Stimulated activated CD4-positive, alpha-beta T cell treated with anti-CD3 and anti-CD28 coated beads, Interleukin-1b, Interleukin-23, amount 100 ng/mL, for 4 hours (primary cell): ENCODE results near the gene CD1D.
A peak's percentile ranks its signal among the peaks of the same experiment; 100 is the strongest.
"Not testable (repeated sequence)": the region's sequence is repeated elsewhere in the genome, so short reads cannot be mapped to it uniquely, and the experiment has no call there.

Source experiments
- DNase-seq, 2 donors: peaks; one replicate each; pipeline ENCODE4 v3.0.0-alpha.2; 2020; ENCODE audit warnings: low read depth in 2 of 2

Gene CD1D

GRCh38 chr1:158180741-158181576 is at the start of gene CD1D:
CD1D (plus strand) TSS chr1:158180895; CDS start chr1:158181102, 207 bp downstream.
- DNase-seq: no peak

- DNase-seq: no peak
Observed at GRCh38 chr1:158131217-158131616, 49.5 kb upstream of the CD1D start.

- DNase-seq: no peak
Observed at GRCh38 chr1:158140764-158141192, 39.9 kb upstream of the CD1D start.

DNA sequence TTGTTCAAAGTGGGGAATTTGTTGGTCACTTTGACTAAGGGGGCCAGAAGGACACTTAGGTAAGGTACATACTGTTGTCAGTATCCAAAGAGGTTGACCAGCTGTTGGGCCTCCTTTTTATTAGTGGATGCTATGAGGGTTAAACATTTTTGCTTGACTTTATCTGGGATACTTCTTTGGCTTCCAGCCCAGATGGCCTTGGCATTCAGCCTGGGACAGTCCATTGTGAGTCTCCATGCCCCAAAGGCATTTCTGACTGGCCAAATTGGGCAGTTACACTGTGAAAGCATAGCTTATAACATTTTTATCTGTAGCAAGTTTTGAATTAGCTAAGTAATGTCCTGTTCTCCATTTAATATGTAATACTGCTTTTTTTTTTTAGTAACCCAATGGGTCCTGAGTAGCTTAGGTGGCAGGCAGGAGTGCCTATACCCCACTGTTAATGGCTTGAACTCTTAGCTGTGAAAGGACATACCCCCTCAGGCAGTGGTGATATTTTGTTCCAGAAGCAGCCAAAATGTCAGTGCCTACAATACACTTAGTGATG is 35.4 kb upstream of the CD1D start:
- no peak for DNase-seq

- DNase-seq: no peak
Observed at GRCh38 chr1:158146165-158146564, 34.5 kb upstream of the CD1D start.

DNA sequence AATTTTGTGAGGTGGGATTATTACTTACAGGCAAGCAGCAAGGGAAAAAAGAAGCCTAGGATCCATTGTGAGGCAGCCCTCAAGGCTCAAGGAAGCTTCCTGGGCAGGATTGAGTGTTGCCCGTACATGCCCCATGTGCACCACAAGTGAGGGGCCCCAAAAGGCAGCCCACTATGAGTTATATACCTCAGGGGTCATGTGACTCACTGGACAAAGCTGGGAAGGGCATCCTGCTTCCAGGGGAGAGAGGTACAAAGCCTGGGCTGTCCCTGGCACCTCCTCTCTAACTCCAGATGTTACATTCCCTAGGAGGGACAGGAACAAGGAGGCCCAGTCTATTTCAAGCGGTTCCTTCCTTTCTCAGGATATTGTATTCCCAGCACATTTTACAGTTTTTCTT is 34.0 kb upstream of the CD1D start:
- DNase-seq: no peak

GRCh38 chr1:158147401-158147800 is 33.3 kb upstream of the CD1D start:
- no peak for DNase-seq

DNA sequence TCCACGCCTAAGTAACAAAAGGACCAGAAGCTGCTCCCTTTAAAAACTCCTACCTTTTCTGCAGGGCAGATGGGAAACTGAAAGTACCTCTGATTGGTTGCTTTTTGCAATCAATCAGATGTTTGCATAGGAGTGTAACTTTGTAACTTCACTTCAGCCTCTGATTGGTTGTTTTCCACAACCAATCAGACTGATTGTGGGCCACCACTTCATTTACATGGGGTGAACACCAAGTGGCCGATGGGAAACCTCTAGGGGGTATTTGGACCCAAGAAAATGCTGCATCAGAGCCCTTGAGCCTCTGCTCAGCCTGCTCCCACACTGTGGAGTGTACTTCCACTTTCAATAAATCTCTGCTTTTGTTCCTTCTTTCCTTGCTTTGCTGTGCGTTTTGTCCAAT is 32.8 kb upstream of the CD1D start:
- DNase-seq: no peak

GRCh38 chr1:158148468-158148867 is 32.2 kb upstream of the CD1D start:
- no peak for DNase-seq

DNA sequence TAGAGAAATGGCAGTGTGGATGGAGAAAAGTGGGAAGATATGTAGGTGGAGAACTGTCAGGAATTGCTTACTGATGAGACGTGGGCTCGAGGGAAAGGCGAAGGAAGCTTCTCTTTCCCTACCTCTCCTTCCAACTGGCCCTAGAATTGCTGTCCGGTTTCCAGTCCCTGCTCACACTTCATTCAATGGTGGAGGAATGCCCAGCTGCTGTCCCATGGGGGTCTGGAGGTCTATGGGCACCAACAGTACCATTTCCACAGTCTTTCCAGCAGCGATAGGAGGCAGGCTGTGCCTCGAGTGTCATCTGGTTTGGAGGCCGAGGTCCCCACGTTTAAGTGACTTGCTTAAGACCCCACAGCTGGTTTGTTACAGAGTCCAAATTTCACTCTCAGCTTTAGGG is 31.5 kb upstream of the CD1D start:
- DNase-seq: no peak

DNA sequence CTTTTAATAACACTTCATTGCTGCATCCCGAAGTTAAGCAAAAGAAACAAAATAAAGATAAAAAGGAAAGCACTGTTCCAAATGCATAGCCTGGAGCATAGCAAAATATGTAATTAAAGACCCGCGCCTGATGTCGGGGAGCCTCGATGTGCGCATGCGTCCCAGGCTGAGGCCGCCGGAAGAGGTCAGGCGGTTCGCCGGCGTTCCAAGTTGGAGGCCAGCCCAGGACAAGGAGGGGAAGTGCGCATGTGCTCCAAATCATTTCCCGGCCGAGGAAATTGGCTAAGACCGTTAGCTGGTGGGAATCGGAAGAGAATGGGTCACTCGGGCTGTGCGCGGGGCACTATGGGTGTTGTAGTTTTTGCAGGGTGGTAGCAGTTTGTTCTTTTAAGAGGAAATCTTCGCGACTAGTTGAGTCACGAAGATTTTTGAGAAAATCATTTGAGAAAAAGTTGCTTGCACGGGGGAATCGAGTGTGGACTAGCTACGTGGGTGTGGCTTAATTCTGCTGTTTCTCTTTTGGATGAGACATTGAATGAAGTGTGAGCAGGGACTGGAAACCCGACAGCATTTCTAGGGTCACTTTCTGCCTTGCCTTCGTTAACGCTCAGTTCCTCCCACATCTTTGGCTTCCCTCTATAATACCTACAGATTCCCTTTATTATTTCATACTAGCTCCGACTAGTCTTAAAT is 31.0 kb upstream of the CD1D start:
- DNase-seq: peak; percentile 54 to 69

DNA sequence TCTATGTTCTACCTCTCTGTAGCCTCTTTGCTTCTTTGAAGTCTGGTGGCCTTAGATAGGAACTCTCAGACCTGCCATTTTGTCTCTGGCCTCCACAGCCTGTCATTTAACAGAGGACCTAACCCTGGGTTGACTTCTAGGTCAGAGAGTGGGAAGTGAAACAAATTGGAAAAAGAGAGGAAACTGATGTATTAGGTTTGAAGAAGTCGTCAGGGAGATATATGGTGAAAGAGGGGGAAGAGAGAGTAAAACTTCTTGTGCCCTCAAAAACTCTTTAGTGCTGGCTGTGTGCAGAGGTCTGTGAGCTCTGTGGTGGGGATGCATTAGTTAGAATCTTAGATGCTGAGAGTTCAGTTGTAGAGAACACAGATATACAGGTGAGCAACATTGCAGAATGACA is 30.2 kb upstream of the CD1D start:
- no peak for DNase-seq

DNA sequence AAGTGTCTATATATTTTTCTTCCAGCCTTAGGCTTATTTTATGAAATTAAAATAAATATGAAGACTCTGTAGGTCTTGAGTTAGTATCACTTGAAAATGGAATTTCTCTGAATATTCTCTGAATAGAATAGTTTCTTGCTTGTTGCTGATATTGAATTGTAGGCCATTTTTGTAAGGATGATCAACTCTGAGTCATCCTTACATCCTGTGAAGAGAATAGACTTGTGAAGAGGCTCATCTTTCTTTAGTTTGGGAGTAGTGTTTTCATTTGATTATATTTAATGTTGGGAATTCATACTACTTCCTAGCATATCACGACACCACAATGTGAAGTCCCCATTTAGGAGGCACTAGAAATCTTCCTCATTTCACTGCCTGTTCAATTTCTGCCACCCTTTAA is 27.5 kb upstream of the CD1D start:
- no peak for DNase-seq

GRCh38 chr1:158153746-158154444 is 26.8 kb upstream of the CD1D start:
- DNase-seq: no peak

GRCh38 chr1:158154501-158154900 is 26.2 kb upstream of the CD1D start:
- DNase-seq: no peak

- no peak for DNase-seq
Observed at GRCh38 chr1:158155673-158156072, 25.0 kb upstream of the CD1D start.

DNA sequence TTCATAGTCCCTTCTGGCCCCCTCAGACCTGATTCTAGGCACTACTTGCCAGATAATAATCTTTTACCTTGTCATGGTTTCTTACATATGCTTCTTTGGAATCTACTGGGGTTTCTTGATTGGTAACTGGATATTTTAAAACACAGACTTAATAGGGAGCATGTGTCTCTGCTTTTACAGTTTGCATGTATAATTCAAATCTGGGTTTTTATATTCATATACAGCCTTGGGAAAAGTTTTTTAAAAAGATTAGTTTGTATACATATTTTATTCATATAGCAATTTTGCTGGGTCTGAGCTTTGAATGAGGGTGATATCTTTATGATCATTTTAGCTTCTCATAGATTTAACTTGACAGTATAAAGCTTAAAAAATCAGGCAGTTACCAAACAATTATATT is 21.1 kb upstream of the CD1D start:
- DNase-seq: no peak

GRCh38 chr1:158161446-158161845 is 19.2 kb upstream of the CD1D start:
- no peak for DNase-seq

DNA sequence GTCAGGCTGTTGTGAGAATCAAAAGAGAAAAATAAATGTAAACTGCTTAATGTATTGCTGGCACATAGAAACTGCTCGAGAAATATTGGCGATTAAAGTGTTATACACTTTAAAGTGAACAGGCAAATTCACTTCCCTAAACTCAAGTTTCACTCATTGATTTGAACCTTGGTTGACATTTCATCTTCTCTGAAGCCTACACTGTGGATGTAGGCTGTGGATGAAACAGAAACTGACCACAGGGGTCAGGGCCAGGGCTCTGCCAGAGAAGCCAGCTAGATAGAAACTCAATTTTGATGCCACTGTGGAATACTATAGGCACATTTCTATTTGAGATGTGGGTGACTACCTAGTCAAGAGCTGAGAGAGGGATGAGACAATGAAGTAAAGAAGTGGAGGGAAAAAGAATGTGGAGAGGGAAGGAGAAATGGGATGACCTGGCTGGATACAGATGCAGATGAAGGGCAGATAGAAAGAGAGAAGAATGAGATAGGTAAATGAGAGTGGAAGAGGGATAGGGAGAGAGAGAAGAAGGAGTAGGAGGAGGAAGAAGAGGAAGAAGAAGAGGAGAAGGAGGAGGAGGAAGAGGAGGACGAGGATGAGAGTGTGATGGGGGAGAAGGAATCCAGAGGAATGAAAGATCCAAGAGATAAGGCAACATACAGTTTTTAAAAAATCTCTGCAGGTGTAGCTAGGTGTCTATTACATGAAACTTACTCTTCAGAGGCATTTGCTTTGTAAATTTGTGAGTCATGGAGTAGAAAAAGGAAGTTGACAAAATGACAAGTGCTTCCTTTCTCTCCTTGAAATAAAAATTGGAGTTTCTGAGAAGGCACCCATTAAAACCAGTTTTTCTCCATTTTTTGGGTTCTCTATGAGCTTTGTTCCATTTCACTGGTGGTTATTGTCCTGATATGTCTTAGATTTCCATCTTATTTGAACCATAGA is 17.4 kb upstream of the CD1D start:
- no peak for DNase-seq

GRCh38 chr1:158169105-158169504 is 11.6 kb upstream of the CD1D start:
- no peak for DNase-seq

GRCh38 chr1:158175915-158176314 is 4.8 kb upstream of the CD1D start:
- not testable (repeated sequence) for DNase-seq
